HEK293 (cell line): ENCODE measurements around the gene SLX4.

ENCODE experiments used
- CTCF ChIP-seq: fragments of 450-650 bp; formaldehyde crosslinking; IDR thresholded peaks from 2 replicates; pipeline ENCODE4 v1.5.1; 2016; ENCODE audit warnings: missing biosample characterization, missing genetic modification characterization
- PBX3 ChIP-seq: sonication (generic); formaldehyde crosslinking; IDR thresholded peaks from 2 replicates; pipeline ENCODE4 v1.8.1; 2022; ENCODE audit warnings: mild to moderate bottlenecking, moderate library complexity, missing genetic modification reagents
- PRDM6 ChIP-seq: fragments of 450-650 bp; formaldehyde crosslinking; IDR thresholded peaks from 2 replicates; pipeline ENCODE4 v1.5.1; 2017; ENCODE audit warnings: missing biosample characterization, missing genetic modification characterization
- ZNF623 ChIP-seq: fragments of 450-650 bp; formaldehyde crosslinking; IDR thresholded peaks from 2 replicates; pipeline ENCODE4 v1.5.1; 2016; ENCODE audit warnings: missing biosample characterization, missing genetic modification characterization

- TF ChIP-seq PRDM6 (tag by site-specific recombination) (no peak), CTCF (no peak), ZNF623 (no peak), PBX3 (CRISPR knock-in tag) (no peak)
These were observed 78.7 kb downstream of the SLX4 start for GRCh38 chr16:3532741-3533140.
